ENCODE data around the gene PHACTR3.

- TF ChIP-seq YY1 (IDR thresholded peaks at IDR 0.05; ENCODE audit: low read depth), result no peak
- TF ChIP-seq, protein P1, sequence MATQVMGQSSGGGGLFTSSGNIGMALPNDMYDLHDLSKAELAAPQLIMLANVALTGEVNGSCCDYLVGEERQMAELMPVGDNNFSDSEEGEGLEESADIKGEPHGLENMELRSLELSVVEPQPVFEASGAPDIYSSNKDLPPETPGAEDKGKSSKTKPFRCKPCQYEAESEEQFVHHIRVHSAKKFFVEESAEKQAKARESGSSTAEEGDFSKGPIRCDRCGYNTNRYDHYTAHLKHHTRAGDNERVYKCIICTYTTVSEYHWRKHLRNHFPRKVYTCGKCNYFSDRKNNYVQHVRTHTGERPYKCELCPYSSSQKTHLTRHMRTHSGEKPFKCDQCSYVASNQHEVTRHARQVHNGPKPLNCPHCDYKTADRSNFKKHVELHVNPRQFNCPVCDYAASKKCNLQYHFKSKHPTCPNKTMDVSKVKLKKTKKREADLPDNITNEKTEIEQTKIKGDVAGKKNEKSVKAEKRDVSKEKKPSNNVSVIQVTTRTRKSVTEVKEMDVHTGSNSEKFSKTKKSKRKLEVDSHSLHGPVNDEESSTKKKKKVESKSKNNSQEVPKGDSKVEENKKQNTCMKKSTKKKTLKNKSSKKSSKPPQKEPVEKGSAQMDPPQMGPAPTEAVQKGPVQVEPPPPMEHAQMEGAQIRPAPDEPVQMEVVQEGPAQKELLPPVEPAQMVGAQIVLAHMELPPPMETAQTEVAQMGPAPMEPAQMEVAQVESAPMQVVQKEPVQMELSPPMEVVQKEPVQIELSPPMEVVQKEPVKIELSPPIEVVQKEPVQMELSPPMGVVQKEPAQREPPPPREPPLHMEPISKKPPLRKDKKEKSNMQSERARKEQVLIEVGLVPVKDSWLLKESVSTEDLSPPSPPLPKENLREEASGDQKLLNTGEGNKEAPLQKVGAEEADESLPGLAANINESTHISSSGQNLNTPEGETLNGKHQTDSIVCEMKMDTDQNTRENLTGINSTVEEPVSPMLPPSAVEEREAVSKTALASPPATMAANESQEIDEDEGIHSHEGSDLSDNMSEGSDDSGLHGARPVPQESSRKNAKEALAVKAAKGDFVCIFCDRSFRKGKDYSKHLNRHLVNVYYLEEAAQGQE (IDR thresholded peaks at IDR 0.05; ENCODE audit: low read depth), result no peak
- no peak for TF ChIP-seq FOXM1 (IDR thresholded peaks at IDR 0.05; ENCODE audit: borderline replicate concordance, low read depth)
- TF ChIP-seq TEAD4 (IDR thresholded peaks at IDR 0.05), result no peak
- TF ChIP-seq CEBPB (IDR thresholded peaks at IDR 0.05), result no peak
- TF ChIP-seq RAD21 (IDR thresholded peaks at IDR 0.05; ENCODE audit: low read depth), result no peak
- TF ChIP-seq EP300 (IDR thresholded peaks at IDR 0.05; ENCODE audit: borderline replicate concordance), result no peak
- TF ChIP-seq CREB1 (IDR thresholded peaks at IDR 0.05; ENCODE audit: low read depth), result no peak
- TF ChIP-seq TAF1 (IDR thresholded peaks at IDR 0.05; ENCODE audit: low read depth), result no peak
- TF ChIP-seq ZBTB7A (IDR thresholded peaks at IDR 0.05; ENCODE audit: low read depth), result no peak
- TF ChIP-seq USF1 (IDR thresholded peaks at IDR 0.05), result no peak
- TF ChIP-seq, protein P2, sequence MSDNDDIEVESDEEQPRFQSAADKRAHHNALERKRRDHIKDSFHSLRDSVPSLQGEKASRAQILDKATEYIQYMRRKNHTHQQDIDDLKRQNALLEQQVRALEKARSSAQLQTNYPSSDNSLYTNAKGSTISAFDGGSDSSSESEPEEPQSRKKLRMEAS (IDR thresholded peaks at IDR 0.05), result no peak
- no peak for TF ChIP-seq EGR1 (IDR thresholded peaks at IDR 0.05)
- TF ChIP-seq TCF12 (IDR thresholded peaks at IDR 0.05; ENCODE audit: low read depth), result no peak
Observed at GRCh38 chr20:59794555-59794954, 190.2 kb downstream of the PHACTR3 start.

Measured in Ishikawa (cell line).